ENCODE results near the gene RBMS2.

GRCh38 chr12:56545023-56545604 is 23.5 kb downstream of the RBMS2 start:
- TF ChIP-seq CTCF (optimal IDR thresholded peaks at IDR 0.05 in 1 of 3, IDR thresholded peaks at IDR 0.05 in 1 of 3, conservative IDR thresholded peaks at IDR 0.05 in 1 of 3; ENCODE audit: extremely low read depth in 1 of 3, insufficient read depth in 2 of 3, low read length in 3 of 3), result no peak
- TF ChIP-seq EZH2 (IDR thresholded peaks at IDR 0.05; ENCODE audit: low read length), result no peak
